ENCODE data around the gene MAP4K5.

DNA sequence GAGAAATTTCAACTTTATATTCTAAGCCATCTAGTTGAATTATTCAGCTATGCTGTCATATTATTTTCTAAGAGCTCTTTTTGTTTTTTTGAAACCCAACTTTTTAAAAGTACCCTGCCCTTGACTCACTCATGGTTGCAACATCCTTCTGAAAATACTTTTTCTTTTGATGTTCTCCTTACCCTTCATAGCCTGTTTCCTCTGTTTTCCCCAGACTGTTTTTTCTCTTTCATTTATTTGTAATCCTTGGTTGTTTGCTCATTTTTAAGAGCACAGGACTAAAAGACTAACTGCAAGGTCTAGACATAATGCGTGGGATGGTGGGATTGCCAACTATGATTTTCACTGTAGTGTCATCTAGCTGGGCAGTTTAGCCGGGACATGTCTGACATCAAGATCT lies 114.5 kb downstream of the MAP4K5 start:
- TF ChIP-seq, protein P1, sequence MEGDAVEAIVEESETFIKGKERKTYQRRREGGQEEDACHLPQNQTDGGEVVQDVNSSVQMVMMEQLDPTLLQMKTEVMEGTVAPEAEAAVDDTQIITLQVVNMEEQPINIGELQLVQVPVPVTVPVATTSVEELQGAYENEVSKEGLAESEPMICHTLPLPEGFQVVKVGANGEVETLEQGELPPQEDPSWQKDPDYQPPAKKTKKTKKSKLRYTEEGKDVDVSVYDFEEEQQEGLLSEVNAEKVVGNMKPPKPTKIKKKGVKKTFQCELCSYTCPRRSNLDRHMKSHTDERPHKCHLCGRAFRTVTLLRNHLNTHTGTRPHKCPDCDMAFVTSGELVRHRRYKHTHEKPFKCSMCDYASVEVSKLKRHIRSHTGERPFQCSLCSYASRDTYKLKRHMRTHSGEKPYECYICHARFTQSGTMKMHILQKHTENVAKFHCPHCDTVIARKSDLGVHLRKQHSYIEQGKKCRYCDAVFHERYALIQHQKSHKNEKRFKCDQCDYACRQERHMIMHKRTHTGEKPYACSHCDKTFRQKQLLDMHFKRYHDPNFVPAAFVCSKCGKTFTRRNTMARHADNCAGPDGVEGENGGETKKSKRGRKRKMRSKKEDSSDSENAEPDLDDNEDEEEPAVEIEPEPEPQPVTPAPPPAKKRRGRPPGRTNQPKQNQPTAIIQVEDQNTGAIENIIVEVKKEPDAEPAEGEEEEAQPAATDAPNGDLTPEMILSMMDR (IDR thresholded peaks at IDR 0.05) = no peak
- no peak for TF ChIP-seq POLR2AphosphoS5 (IDR thresholded peaks at IDR 0.05)

All from breast epithelium (tissue), 3 donors.